ENCODE measurements around the gene HMBS.

GRCh38 chr11:119077839-119078238 lies 6.8 kb upstream of the HMBS start:
- TF ChIP-seq CTCF (IDR thresholded peaks at IDR 0.05 in 4 of 5, conservative IDR thresholded peaks at IDR 0.05 in 1 of 5) (no peak), POLR2A (IDR thresholded peaks at IDR 0.05) (no peak)

Measured in gastrocnemius medialis (tissue), 4 donors.